Type B pancreatic cell (in vitro differentiated cells): ENCODE measurements around the gene CD300LB. TPM values are rescaled to one million over a fixed set of nuclear protein-coding genes. Genes with fewer than 3 reads are reported as not detected.

Experiments
- DNase-seq: peaks from one replicate; pipeline ENCODE4 v3.0.0; 2021; ENCODE audit warnings: mixed read lengths; ENCODE audit not compliant: unreplicated experiment; ENCODE audit errors: extremely low spot score
- H3K27ac Mint-ChIP-seq: 2 replicates; pipeline ENCODE4 v1.8.0; 2021; ENCODE audit warnings: mild to moderate bottlenecking, mixed read lengths
- H3K27me3 Mint-ChIP-seq: 2 replicates; pipeline ENCODE4 v1.8.0; 2021; ENCODE audit warnings: mixed read lengths
- H3K36me3 Mint-ChIP-seq: 2 replicates; pipeline ENCODE4 v1.8.0; 2021; ENCODE audit warnings: mixed read lengths
- H3K4me1 Mint-ChIP-seq: one replicate; pipeline ENCODE4 v1.8.0; 2021; ENCODE audit warnings: mixed read lengths; ENCODE audit not compliant: unreplicated experiment
- H3K4me3 Mint-ChIP-seq: 2 replicates; pipeline ENCODE4 v1.8.0; 2021; ENCODE audit warnings: mild to moderate bottlenecking, mixed read lengths
- H3K9me3 Mint-ChIP-seq: 2 replicates; pipeline ENCODE4 v1.8.0; 2021; ENCODE audit warnings: mixed read lengths
- total RNA-seq: library from RNA; stranded (reverse); gene quantifications from 2 replicates; pipeline ENCODE4 v1.2.1, GENCODE V29; 2021; ENCODE audit warnings: low replicate concordance
- TF ChIP-seq, protein P1 (sequence below): fragments of 200-600 bp; sonication (generic); conservative IDR thresholded peaks from 2 replicates; pipeline ENCODE4 v1.5.0; 2021; ENCODE audit warnings: antibody characterized with exemption, mild to moderate bottlenecking

The CD300LB gene
- total RNA-seq, 1 donor from 2014 or later: not detected

DNA sequence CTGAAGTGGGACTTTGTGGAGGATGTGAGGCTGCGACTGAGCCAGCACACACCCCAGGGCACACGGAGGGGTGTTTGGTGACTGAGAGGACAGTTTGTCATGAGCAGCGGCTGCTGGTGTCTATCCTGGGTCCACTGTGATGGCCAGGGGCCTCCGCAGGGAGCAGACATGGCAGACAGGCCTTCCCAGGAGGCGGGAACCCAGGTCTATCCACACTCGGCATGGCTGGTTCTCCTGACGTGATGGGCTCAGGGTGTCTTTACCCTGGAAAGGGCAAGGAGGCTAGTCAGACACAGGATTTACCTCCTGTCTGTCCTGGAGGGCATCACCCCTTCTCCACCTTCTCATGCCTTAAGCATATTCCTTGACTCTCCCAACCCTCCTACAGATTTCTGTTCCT, 15.3 kb upstream of the CD300LB start:
- Mint-ChIP-seq H3K27ac (no peak overlapping the region), H3K27me3 (peaks cover 12% of the 10 kb centered on the region), H3K4me3 (no peak overlapping the region), H3K4me1 (no peaks in the 10 kb centered on the region), H3K36me3 (no peaks in the 10 kb centered on the region), H3K9me3 (no peaks in the 10 kb centered on the region)
- TF ChIP-seq, protein P1, sequence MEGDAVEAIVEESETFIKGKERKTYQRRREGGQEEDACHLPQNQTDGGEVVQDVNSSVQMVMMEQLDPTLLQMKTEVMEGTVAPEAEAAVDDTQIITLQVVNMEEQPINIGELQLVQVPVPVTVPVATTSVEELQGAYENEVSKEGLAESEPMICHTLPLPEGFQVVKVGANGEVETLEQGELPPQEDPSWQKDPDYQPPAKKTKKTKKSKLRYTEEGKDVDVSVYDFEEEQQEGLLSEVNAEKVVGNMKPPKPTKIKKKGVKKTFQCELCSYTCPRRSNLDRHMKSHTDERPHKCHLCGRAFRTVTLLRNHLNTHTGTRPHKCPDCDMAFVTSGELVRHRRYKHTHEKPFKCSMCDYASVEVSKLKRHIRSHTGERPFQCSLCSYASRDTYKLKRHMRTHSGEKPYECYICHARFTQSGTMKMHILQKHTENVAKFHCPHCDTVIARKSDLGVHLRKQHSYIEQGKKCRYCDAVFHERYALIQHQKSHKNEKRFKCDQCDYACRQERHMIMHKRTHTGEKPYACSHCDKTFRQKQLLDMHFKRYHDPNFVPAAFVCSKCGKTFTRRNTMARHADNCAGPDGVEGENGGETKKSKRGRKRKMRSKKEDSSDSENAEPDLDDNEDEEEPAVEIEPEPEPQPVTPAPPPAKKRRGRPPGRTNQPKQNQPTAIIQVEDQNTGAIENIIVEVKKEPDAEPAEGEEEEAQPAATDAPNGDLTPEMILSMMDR: no peak
- DNase-seq: no peak

DNA sequence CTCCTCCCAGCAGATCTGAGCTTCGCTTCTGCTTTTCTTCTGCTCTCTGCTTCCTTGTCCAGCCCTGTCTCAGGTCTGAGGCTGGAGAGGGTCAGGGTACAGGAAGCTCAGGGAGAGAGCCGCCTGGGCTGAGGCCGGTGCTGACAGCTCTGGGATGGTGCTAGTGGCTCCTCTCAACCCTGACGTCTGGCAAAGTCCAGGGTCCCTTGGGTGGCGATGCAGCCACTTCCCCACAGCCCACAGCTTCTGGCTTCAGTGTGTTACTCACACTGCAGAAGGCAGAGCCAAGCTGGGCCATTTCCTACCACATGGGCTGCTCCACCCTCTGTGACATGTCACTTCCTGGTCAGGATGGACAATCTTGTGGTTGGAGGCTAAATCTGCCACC, 14.6 kb upstream of the CD300LB start, which contains the start of gene CD300C:
Gene CD300C, minus strand, starts transcription at position 273 of the 388 bp plus-strand sequence. CDS start 333 bp downstream, outside the sequence.
- H3K36me3 Mint-ChIP-seq: no peaks in the 10 kb centered on the region
- H3K27me3 Mint-ChIP-seq: peaks cover 15% of the 10 kb centered on the region
- H3K27ac Mint-ChIP-seq: no peak within 1 kb of the TSS
- DNase-seq: no peak
- H3K9me3 Mint-ChIP-seq: no peaks in the 10 kb centered on the region
- H3K4me1 Mint-ChIP-seq: no peaks in the 10 kb centered on the region
- no peak within 1 kb of the TSS for H3K4me3 Mint-ChIP-seq
- TF ChIP-seq, protein P1: no peak

DNA sequence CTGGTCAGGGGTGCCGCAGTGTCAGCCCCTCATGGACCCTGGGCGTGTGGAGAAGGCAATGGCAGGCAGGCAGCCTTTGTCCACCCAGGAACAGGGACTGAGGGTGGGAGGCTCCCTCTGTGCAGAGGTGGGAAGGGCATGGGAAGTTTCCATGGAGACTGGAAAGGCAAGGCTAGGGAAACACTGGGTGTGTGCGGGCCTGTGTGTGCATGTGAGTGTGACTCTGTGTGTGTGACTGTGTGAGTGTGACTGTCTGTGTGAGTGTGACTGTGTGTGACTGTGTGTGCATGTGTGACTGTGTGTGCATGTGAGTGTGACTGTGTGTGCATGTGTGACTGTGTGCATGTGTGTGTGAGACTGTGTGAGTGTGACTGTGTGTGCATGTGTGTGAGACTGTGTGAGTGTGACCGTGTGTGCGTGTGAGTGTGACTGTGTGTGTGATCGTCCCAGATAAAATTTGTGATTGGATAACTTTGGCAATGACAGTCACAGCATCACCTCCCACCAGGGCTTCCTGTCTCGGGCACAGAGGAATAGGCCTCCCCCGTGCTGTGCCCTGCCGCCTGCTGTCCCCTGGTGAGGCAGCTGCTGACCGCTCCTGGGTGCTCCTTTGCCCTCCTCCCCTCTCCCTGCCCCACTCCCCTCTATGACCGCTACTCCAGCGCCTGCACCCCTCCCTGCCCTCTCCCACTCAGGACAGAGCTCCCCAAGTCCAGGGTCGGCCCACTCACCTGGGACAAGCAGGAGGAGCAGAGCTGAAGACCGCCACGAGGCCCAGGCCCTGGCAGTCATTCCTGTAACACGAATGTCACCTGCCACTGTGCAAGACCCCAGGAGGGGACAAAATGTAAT, 13.9 kb upstream of the CD300LB start:
- Mint-ChIP-seq H3K4me3 (no peak overlapping the region), H3K4me1 (no peaks in the 10 kb centered on the region), H3K9me3 (no peaks in the 10 kb centered on the region), H3K27me3 (peaks cover 19% of the 10 kb centered on the region), H3K27ac (no peak overlapping the region), H3K36me3 (no peaks in the 10 kb centered on the region)
- TF ChIP-seq, protein P1: no peak
- DNase-seq: no peak

DNA sequence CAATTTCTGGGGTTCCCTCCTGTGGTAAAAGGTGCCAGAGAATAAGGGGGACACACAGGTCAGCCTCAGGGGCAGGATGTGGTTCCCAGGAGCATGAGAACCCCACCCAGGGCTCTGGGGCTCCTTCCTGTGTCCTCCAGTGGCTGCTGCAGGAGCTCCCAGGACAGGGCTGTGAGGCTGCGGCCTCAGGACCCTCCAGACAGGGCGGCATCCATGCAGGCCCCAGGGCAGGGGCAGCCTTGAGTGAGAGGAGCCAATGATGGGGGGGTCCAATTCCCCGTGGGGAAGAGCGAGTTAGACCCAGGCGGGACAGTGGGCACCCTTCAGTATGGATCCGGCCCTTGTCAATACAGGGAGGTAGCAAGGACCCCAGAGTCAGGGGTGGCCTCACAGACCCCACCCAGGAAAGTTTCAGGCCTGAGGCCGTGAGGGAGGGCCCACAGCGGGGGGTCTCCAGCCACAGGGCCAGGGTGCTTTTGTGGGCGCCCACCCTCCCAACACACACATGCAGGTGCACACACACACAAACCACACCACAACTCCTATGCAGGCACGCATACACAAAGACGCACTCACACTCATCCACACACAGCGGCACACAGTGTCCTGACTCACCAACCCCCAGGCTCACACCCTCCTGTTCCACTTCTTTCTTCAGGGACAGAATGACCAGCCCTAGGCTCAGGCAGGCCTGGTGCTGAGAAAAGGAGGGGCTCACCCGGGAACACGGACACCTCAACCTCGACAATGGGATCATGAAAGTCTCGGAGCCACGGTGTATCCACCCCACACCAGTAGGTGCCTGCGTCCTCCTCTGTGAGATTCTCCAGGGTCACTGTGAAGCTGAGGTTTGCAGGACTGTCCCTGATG, 12.9 kb upstream of the CD300LB start:
- TF ChIP-seq, protein P1: no peak
- H3K27me3 Mint-ChIP-seq: peaks cover 27% of the 10 kb centered on the region
- no peak overlapping the region for H3K27ac Mint-ChIP-seq
- no peak for DNase-seq
- H3K4me1 Mint-ChIP-seq: no peaks in the 10 kb centered on the region
- no peaks in the 10 kb centered on the region for H3K9me3 Mint-ChIP-seq
- H3K4me3 Mint-ChIP-seq: no peak overlapping the region
- no peaks in the 10 kb centered on the region for H3K36me3 Mint-ChIP-seq

DNA sequence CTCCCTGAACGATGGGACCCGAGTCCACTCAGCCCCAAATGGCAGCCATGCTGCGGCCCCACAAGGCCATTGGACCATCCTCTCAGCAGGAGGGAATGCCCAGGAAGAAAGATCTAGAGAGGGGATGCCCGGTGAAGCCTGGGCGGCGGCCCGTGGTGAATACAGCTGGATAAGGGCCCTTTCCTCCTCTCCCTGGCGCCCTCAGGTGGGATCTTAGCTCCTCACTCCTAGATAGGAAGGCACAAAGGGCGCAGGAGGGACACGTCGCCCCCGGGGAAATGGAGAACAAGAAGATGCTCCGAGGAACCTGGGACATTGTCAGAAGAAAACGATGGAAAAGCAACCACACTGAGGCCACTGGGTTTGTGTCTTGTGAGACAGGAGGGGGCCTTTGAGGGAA, 12.1 kb upstream of the CD300LB start:
- Mint-ChIP-seq H3K4me1 (no peaks in the 10 kb centered on the region), H3K27me3 (peaks cover 27% of the 10 kb centered on the region), H3K36me3 (no peaks in the 10 kb centered on the region), H3K4me3 (no peak overlapping the region), H3K9me3 (no peaks in the 10 kb centered on the region), H3K27ac (no peak overlapping the region)
- no peak for DNase-seq
- TF ChIP-seq, protein P1: no peak
